ENCODE measurements around the gene PGM2. TPM values are rescaled to one million over a fixed set of nuclear protein-coding genes. Genes with fewer than 3 reads are reported as not detected.

Gene PGM2
- total RNA-seq, 4 donors from 2014 or later, result 15.9 to 34.0 (median 26.2) TPM

DNA sequence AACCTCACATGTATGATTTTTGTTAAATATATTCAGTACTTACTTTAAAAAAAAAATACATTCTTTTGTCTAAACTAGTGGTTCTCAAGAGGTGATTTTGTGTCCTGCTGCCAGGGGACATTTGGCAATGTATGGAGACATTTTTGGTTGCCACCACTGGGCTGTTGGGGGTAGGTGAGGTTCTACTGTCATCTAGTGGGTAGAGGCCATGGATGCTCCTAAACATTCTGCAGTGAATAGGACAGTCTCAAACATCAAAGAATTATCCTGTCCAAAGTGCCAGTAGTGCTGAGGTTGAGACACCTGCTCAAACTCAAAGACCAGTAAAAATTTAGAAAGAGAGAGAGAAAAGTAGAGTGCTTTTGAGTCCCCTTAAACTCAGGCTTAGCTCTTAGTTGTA lies 32.9 kb upstream of the PGM2 start:
- TF ChIP-seq CTCF (IDR thresholded peaks at IDR 0.05), result no peak
- ATAC-seq (ENCODE audit: low FRiP score), result no peak
- no peak for DNase-seq (ENCODE audit: low spot score)

- DNase-seq (ENCODE audit: low spot score) (no peak), ATAC-seq (ENCODE audit: low FRiP score) (no peak)
- TF ChIP-seq CTCF (IDR thresholded peaks at IDR 0.05), result no peak
Observed at GRCh38 chr4:37794056-37794455, 32.4 kb upstream of the PGM2 start.

DNA sequence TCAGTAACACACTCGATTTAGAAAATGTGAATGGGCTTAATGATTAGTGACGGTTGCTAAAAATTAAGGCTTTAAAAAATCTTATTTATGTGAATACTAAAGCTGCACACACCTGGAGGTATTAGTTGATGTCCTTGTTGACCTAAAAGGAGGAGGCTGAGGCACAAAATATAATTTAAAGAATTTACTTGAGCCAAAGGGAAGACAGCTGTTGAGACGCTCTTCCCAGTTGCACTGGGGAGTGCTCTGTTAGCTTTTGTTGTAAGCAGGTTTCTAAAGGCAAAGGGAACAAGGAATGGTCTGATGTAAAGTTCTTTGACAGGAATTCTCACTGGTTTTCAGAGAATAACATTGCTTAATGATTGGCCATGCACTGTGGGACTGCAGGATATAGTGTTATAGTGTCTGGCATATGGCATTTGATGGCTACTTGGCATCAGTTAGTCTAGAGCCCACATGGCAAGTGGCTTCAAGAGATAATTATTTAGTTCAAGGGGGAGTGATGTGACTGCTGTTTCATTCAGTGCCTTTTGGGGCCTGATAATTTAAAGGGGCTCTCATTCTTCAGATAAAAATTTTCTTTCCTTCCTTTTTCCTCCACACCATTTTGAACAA lies 30.8 kb upstream of the PGM2 start:
- ATAC-seq (ENCODE audit: low FRiP score), result no peak
- DNase-seq (ENCODE audit: low spot score), result no peak
- TF ChIP-seq CTCF (IDR thresholded peaks at IDR 0.05), result no peak

DNA sequence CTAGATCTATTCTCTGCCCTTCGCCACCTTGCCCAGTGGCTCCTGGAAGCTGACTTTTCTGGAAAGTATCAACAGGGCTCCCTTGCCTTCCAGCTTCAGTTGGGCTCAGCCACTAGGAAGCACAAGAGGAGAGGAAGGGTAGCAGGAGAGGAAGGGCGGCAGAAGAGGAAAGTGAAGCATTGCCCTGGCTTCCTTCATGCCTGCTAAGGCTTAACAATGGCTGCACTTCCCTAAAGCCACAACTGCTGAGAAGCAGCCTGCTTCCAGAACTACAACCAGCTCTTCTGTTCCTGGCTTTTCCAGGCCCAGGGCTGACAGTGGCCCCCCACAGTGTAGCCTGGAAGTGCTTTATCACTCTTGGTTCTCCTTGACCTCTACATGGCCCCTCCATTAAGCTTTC lies 29.1 kb upstream of the PGM2 start:
- ATAC-seq (ENCODE audit: low FRiP score) (no peak), DNase-seq (ENCODE audit: low spot score) (no peak)
- TF ChIP-seq CTCF (IDR thresholded peaks at IDR 0.05), result no peak

DNA sequence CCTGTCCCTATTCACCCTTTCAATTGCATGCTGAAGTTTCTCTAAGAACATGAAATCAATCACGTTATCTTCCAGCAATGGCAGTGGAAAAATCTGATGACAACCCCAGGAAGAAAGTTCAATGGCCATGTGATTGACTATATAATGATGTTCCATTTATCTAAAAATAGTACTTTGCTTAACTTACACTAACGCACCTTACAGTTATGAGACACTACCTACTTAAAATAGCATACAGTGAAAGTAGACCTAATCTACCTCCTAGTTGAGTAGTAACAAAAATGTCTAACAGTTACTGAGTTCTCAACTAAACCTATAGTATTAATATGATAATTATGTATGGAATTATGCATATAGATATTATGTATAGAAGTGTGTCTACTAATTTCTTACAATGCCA lies 28.6 kb upstream of the PGM2 start:
- no peak for ATAC-seq (ENCODE audit: low FRiP score)
- DNase-seq (ENCODE audit: low spot score), result no peak
- no peak for TF ChIP-seq CTCF (IDR thresholded peaks at IDR 0.05)

DNA sequence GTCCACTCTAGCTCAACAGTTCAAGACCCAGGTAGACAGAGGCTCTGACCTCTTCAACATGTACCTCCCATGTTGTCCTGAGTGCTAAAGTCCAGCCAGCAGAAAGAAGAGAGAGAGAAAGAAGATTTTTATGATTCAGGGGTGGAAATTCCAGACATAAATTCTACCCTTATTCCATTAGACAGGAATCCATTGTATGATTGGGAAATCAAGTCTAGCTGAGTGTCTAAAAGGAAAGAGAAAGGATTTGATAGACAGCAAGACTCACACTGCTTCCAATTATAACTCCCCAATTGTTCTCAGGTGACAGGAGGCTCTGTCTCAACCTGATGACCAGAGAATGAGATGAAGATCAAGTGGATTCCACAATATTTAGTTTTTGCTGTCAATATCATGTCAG lies 27.9 kb upstream of the PGM2 start:
- no peak for DNase-seq (ENCODE audit: low spot score)
- TF ChIP-seq CTCF (IDR thresholded peaks at IDR 0.05), result no peak
- no peak for ATAC-seq (ENCODE audit: low FRiP score)

GRCh38 chr4:37799941-37800554 lies 26.4 kb upstream of the PGM2 start:
- ATAC-seq (ENCODE audit: low FRiP score) (no peak), DNase-seq (ENCODE audit: low spot score) (no peak)
- no peak for TF ChIP-seq CTCF (IDR thresholded peaks at IDR 0.05)
